SK-N-SH (cell line): ENCODE results near the gene FAM184A. TPM values are rescaled to one million over a fixed set of nuclear protein-coding genes. Genes with fewer than 3 reads are reported as not detected.

ENCODE experiments used
- CTCF ChIA-PET: fragments of 300-600, 350-600 bp; formaldehyde crosslinking; extraction: SDS; loops from one replicate; lab custom pipeline; 2021; lab: Yijun Ruan, JAX
- POLR2A ChIA-PET: fragments of 350-600 bp; sonication (Branson Sonifier 250); formaldehyde crosslinking; extraction: SDS; loops from one replicate; lab custom pipeline; 2020; ENCODE audit warnings: antibody characterized with exemption, inconsistent platforms; lab: Yijun Ruan, JAX
- DNase-seq: peaks from one replicate; pipeline ENCODE4 v3.0.0; 2012
- H2AFZ ChIP-seq: fragments of 200-600 bp; sonication (generic); 2 replicates; pipeline ENCODE4 v1.8.1; 2016; ENCODE audit warnings: antibody characterized with exemption, mild to moderate bottlenecking, low read depth
- H3F3A ChIP-seq: fragments of 200-600 bp; sonication (generic); replicated peaks from 2 replicates; pipeline ENCODE3; 2016; ENCODE audit warnings: antibody characterized with exemption, mild to moderate bottlenecking; ENCODE audit not compliant: insufficient read depth
- H3K27ac ChIP-seq, 2 experiments: fragments of 200-500 bp in 1 of 2; fragments of 200-600 bp in 1 of 2; sonication (Bioruptor generic) in 1 of 2; sonication (generic), shearing (Covaris generic) in 1 of 2; 2 replicates each; pipeline versions ENCODE4 v1.5.1 to v1.6.1; 2014 to 2016; ENCODE audit warnings: low read depth in 2 of 2, inconsistent platforms in 1 of 2, low read length in 1 of 2, mild to moderate bottlenecking in 1 of 2, mixed read lengths in 1 of 2
- H3K27me3 ChIP-seq: fragments of 200-600 bp; sonication (generic), shearing (Covaris generic); 2 replicates; pipeline ENCODE4 v1.6.1; 2016; ENCODE audit warnings: mixed run types; ENCODE audit not compliant: insufficient read depth
- H3K36me3 ChIP-seq, 2 experiments: fragments of 200-500 bp in 1 of 2; fragments of 200-600 bp in 1 of 2; sonication (Bioruptor generic) in 1 of 2; sonication (generic) in 1 of 2; replicated peaks in 1 of 2; 2 replicates each; pipeline versions ENCODE3 to v1.5.1; 2014 to 2016; ENCODE audit warnings: low read length in 1 of 2, mild to moderate bottlenecking in 1 of 2; ENCODE audit not compliant: insufficient read depth in 2 of 2, control insufficient read depth in 1 of 2
- H3K4me1 ChIP-seq, 2 experiments: fragments of 200-500 bp in 1 of 2; fragments of 200-600 bp in 1 of 2; sonication (Bioruptor generic) in 1 of 2; sonication (generic), shearing (Covaris generic) in 1 of 2; 2 replicates each; pipeline versions ENCODE4 v1.5.1 to v1.6.1; 2014 to 2016; ENCODE audit warnings: low read depth in 1 of 2, low read length in 1 of 2, mixed run types in 1 of 2; ENCODE audit not compliant: insufficient read depth in 2 of 2, control insufficient read depth in 1 of 2
- H3K4me2 ChIP-seq: fragments of 200-600 bp; sonication (generic), shearing (Covaris generic); 2 replicates; pipeline ENCODE4 v1.6.1; 2017; ENCODE audit warnings: mixed run types
- H3K4me3 ChIP-seq, 2 experiments: fragments of 200-500 bp in 1 of 2; fragments of 200-600 bp in 1 of 2; sonication (Bioruptor generic) in 1 of 2; sonication (generic), shearing (Covaris generic) in 1 of 2; 2 replicates each; pipeline versions ENCODE4 v1.5.1 to v1.8.1; 2014 to 2016; ENCODE audit warnings: low read depth in 2 of 2, inconsistent platforms in 1 of 2, low read length in 1 of 2, mild to moderate bottlenecking in 1 of 2, mixed read lengths in 1 of 2, moderate library complexity in 1 of 2
- H3K79me2 ChIP-seq: fragments of 200-600 bp; sonication (generic); 2 replicates; pipeline ENCODE4 v1.8.1; 2017; ENCODE audit warnings: mild to moderate bottlenecking; ENCODE audit not compliant: insufficient read depth
- H3K9ac ChIP-seq: fragments of 200-600 bp; sonication (generic); 2 replicates; pipeline ENCODE4 v1.6.1; 2017; ENCODE audit warnings: mixed run types
- H3K9me2 ChIP-seq: fragments of 200-600 bp; sonication (generic); 2 replicates; pipeline ENCODE4 v1.6.1; 2017; ENCODE audit warnings: mixed run types
- H3K9me3 ChIP-seq: fragments of 200-600 bp; sonication (generic); 2 replicates; pipeline ENCODE4 v1.6.1; 2017; ENCODE audit warnings: mixed run types, mild to moderate bottlenecking, moderate library complexity
- H4K20me1 ChIP-seq: fragments of 200-600 bp; sonication (generic); 2 replicates; pipeline ENCODE4 v1.6.1; 2017; ENCODE audit warnings: mild to moderate bottlenecking, mixed run types; ENCODE audit not compliant: insufficient read depth
- CTCF ChIP-seq: fragments of 200-600 bp; sonication (generic); IDR thresholded peaks from 2 replicates; pipeline ENCODE4 v1.6.1; 2017; ENCODE audit warnings: antibody characterized with exemption, mild to moderate bottlenecking, moderate library complexity
- ELF1 ChIP-seq: IDR thresholded peaks from 2 replicates; pipeline ENCODE4 v1.4.0; 2012
- EP300 ChIP-seq, 2 experiments: IDR thresholded peaks; 2 replicates each; pipeline versions ENCODE4 v1.4.0 to v1.6.1; 2012; ENCODE audit warnings: borderline replicate concordance in 1 of 2, low read depth in 1 of 2, low read length in 1 of 2
- EZH2phosphoT487 ChIP-seq: fragments of 200-600 bp; sonication (generic); IDR thresholded peaks from 2 replicates; pipeline ENCODE4 v1.6.1; 2017; ENCODE audit warnings: low read depth, mixed run types, mild to moderate bottlenecking, antibody characterized with exemption, moderate library complexity, borderline replicate concordance
- FOXJ3 ChIP-seq: sonication (generic); formaldehyde crosslinking; IDR thresholded peaks from 2 replicates; pipeline ENCODE4 v1.5.1; 2020; ENCODE audit warnings: mild to moderate bottlenecking, missing genetic modification reagents
- GABPA ChIP-seq: IDR thresholded peaks from 2 replicates; pipeline ENCODE4 v1.4.0; 2012; ENCODE audit warnings: low read depth, mild to moderate bottlenecking
- GATA2 ChIP-seq: sonication (generic); formaldehyde crosslinking; IDR thresholded peaks from 2 replicates; pipeline ENCODE4 v1.5.0; 2020; ENCODE audit warnings: mild to moderate bottlenecking, missing genetic modification reagents
- JUND ChIP-seq: IDR thresholded peaks from 2 replicates; pipeline ENCODE4 v1.4.0; 2012
- NRF1 ChIP-seq: IDR thresholded peaks from 2 replicates; pipeline ENCODE4 v1.6.1; 2012; ENCODE audit warnings: low read depth, mild to moderate bottlenecking, low read length
- PBX3 ChIP-seq: IDR thresholded peaks from 2 replicates; pipeline ENCODE4; 2012
- POLR2AphosphoS5 ChIP-seq: IDR thresholded peaks from 2 replicates; pipeline ENCODE4 v1.6.1; 2012; ENCODE audit warnings: low read depth, low read length
- RAD21 ChIP-seq: IDR thresholded peaks from 2 replicates; pipeline ENCODE4 v1.6.1; 2012; ENCODE audit warnings: mild to moderate bottlenecking, low read length
- RCOR1 ChIP-seq: fragments of 150-350 bp; IDR thresholded peaks from 2 replicates; pipeline ENCODE4 v1.6.1; 2017; ENCODE audit warnings: antibody characterized with exemption, low read length
- RFX5 ChIP-seq: IDR thresholded peaks from 2 replicates; pipeline ENCODE4 v1.6.1; 2012; ENCODE audit warnings: mild to moderate bottlenecking, improper control_type of control experiment, low read length
- RXRA ChIP-seq: IDR thresholded peaks from 2 replicates; pipeline ENCODE4 v1.4.0; 2012; ENCODE audit warnings: low read depth, mild to moderate bottlenecking, borderline replicate concordance
- SMC3 ChIP-seq: IDR thresholded peaks from 2 replicates; pipeline ENCODE4 v1.6.1; 2012; ENCODE audit warnings: low read depth, low read length, improper control_type of control experiment
- USF2 ChIP-seq: fragments of 150-350 bp; IDR thresholded peaks from 2 replicates; pipeline ENCODE4 v1.6.1; 2017; ENCODE audit warnings: antibody characterized with exemption, low read length, low read depth, borderline replicate concordance
- WGBS: methylation state at CpG from one replicate; pipeline ENCODE4 v1.1.6; 2017; ENCODE audit warnings: low lambda C conversion rate; 5-methylcytosine and 5-hydroxymethylcytosine counted together
- polyA plus RNA-seq, 3 experiments: library from polyadenylated mRNA; depleted of rRNA; stranded (reverse); fragments of >200 nt; gene quantifications; 2 replicates each; pipeline ENCODE4 v1.2.3, GENCODE V29; 2012
- TF ChIP-seq, protein P1 (sequence below): IDR thresholded peaks from 2 replicates; pipeline ENCODE4 v1.4.0; 2012; ENCODE audit warnings: low read depth
- TF ChIP-seq, protein P2 (sequence below): fragments of 150-350 bp; IDR thresholded peaks from 2 replicates; pipeline ENCODE4 v1.6.1; 2016; ENCODE audit warnings: mild to moderate bottlenecking, low read depth, low read length

The FAM184A gene
- polyA plus RNA-seq, 1 of the 3 experiments (the other 2 are of a cell fraction) = 0.38 TPM

DNA sequence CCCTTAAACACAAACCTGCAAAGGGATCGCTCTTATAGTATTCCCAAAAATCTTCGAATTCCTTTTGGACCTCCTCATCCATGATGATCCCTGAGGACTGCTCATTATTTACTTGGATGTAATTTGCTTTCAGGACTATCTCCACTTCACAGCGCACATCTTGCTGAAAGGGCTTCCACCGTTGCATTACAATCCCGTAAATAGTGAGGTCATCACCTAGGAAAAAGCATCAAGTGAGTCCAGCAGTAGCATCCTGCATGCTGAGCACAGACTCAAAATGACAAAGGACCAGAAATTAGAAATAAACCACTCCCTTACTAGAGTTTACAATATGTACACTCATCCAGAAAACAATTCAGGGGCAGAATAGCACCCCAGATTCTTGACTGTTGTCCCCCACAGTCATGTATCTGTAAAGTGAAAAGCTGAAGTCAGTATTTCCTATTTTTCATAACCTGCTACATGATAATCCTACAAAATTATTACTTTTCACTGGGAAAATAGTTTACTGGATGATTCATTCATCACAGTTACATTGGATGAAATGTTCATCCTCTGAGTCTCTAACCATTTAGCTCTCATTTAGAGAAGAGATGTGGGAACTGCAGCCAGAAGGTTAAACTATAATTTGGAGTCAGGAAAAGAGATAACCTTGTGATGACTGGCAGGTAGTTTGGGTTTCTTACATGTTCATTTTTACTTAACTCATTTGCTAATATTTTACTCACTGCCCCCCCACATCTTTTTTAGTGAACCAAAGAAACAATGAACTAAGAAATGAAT is 160.7 kb downstream of the FAM184A start:
- Histone ChIP-seq H3K9ac (no peak overlapping the region), H3F3A (no peaks in the 10 kb centered on the region), H3K4me1 (peaks cover 0 to 3% of the 10 kb centered on the region in 2 experiments; a peak in 1 of 4 replicates), H3K9me2 (no peaks in the 10 kb centered on the region), H3K4me2 (no peak overlapping the region), H3K27me3 (no peaks in the 10 kb centered on the region), H3K27ac (no peak overlapping the region), H3K79me2 (no peaks in the 10 kb centered on the region), H2AFZ (no peak overlapping the region), H3K4me3 (no peak overlapping the region), H4K20me1 (no peaks in the 10 kb centered on the region), H3K36me3 (peaks cover 32 to 64% of the 10 kb centered on the region in 2 experiments), H3K9me3 (no peaks in the 10 kb centered on the region)
- CTCF ChIA-PET = no interaction called here
- POLR2A ChIA-PET = no interaction called here
- no peak for TF ChIP-seq RAD21
- TF ChIP-seq, protein P1, sequence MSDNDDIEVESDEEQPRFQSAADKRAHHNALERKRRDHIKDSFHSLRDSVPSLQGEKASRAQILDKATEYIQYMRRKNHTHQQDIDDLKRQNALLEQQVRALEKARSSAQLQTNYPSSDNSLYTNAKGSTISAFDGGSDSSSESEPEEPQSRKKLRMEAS = no peak
- no peak for TF ChIP-seq SMC3
- TF ChIP-seq JUND = no peak
- no peak for TF ChIP-seq GATA2
- TF ChIP-seq, protein P2, sequence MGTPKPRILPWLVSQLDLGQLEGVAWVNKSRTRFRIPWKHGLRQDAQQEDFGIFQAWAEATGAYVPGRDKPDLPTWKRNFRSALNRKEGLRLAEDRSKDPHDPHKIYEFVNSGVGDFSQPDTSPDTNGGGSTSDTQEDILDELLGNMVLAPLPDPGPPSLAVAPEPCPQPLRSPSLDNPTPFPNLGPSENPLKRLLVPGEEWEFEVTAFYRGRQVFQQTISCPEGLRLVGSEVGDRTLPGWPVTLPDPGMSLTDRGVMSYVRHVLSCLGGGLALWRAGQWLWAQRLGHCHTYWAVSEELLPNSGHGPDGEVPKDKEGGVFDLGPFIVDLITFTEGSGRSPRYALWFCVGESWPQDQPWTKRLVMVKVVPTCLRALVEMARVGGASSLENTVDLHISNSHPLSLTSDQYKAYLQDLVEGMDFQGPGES = no peak
- no peak for TF ChIP-seq RFX5
- no peak for TF ChIP-seq GABPA
- TF ChIP-seq ELF1 = no peak
- TF ChIP-seq NRF1 = no peak
- no peak for TF ChIP-seq EZH2phosphoT487
- TF ChIP-seq POLR2AphosphoS5 = no peak
- 95% methylated on average over 5 of the region's 5 CpGs for WGBS
- DNase-seq = no peak

GRCh38 chr6:118914598-118914997 is 163.9 kb downstream of the FAM184A start:
- no peak for DNase-seq
- H3K9me3 ChIP-seq = no peaks in the 10 kb centered on the region
- no peaks in the 10 kb centered on the region for H3K9me2 ChIP-seq
- TF ChIP-seq FOXJ3 (no peak), RXRA (no peak), EZH2phosphoT487 (no peak), USF2 (no peak), POLR2AphosphoS5 (no peak), CTCF (no peak), PBX3 (no peak), EP300 (IDR thresholded peaks at IDR 0.05; ENCODE audit: borderline replicate concordance in 1 of 2, low read depth in 1 of 2, low read length in 1 of 2) (no peak), RAD21 (no peak), GABPA (no peak), RCOR1 (no peak)
- TF ChIP-seq, protein P2 = no peak

More at GRCh38 chr6:118914598-118914997, 163.9 kb downstream of the FAM184A start:
- H3K4me2 ChIP-seq = no peak overlapping the region
- POLR2A ChIA-PET = no interaction called here
- no peaks in the 10 kb centered on the region for H3K27me3 ChIP-seq
- no peak overlapping the region for H3K27ac ChIP-seq
- no peak overlapping the region for H3K4me3 ChIP-seq
- no peaks in the 10 kb centered on the region for H3K79me2 ChIP-seq
- H2AFZ ChIP-seq = no peak overlapping the region
- no peaks in the 10 kb centered on the region for H3F3A ChIP-seq
- no peaks in the 10 kb centered on the region for H4K20me1 ChIP-seq
- H3K9ac ChIP-seq = no peak overlapping the region
- H3K36me3 ChIP-seq = peaks cover 51 to 61% of the 10 kb centered on the region in 2 experiments
- CTCF ChIA-PET = no interaction called here
- peaks cover 0 to 5% of the 10 kb centered on the region in 2 experiments; a peak in 1 of 4 replicates for H3K4me1 ChIP-seq
